GM12874 (cell line): Measurements from ENCODE around the gene HEATR3.

Experiments
- TF ChIP-seq, protein P1 (sequence below): IDR thresholded peaks from 2 replicates; pipeline ENCODE4 v1.5.1; 2011; ENCODE audit warnings: low read depth, mild to moderate bottlenecking, control low read depth, low read length, moderate library complexity; ENCODE audit not compliant: insufficient read depth

The HEATR3 gene

DNA sequence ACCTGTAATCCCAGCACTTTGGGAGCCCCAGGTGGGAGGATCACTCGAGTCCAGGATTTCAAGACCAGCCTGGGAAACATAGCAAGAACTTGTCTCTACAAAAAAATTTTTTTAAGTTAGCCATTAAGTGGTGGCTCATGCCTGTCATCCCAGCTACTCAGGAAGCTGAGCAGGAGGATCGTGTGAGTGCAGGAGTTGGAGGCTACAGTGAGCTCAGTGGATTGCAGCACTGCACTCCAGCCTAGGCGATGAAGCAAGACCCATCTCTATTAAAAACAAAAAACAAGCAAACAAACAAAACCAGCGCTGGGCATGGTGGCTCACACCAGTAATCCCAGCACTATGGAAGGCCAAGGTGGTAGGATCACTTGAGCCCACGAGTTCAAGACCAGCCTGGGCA lies 38.0 kb downstream of the HEATR3 start:
- TF ChIP-seq, protein P1, sequence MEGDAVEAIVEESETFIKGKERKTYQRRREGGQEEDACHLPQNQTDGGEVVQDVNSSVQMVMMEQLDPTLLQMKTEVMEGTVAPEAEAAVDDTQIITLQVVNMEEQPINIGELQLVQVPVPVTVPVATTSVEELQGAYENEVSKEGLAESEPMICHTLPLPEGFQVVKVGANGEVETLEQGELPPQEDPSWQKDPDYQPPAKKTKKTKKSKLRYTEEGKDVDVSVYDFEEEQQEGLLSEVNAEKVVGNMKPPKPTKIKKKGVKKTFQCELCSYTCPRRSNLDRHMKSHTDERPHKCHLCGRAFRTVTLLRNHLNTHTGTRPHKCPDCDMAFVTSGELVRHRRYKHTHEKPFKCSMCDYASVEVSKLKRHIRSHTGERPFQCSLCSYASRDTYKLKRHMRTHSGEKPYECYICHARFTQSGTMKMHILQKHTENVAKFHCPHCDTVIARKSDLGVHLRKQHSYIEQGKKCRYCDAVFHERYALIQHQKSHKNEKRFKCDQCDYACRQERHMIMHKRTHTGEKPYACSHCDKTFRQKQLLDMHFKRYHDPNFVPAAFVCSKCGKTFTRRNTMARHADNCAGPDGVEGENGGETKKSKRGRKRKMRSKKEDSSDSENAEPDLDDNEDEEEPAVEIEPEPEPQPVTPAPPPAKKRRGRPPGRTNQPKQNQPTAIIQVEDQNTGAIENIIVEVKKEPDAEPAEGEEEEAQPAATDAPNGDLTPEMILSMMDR = no peak

DNA sequence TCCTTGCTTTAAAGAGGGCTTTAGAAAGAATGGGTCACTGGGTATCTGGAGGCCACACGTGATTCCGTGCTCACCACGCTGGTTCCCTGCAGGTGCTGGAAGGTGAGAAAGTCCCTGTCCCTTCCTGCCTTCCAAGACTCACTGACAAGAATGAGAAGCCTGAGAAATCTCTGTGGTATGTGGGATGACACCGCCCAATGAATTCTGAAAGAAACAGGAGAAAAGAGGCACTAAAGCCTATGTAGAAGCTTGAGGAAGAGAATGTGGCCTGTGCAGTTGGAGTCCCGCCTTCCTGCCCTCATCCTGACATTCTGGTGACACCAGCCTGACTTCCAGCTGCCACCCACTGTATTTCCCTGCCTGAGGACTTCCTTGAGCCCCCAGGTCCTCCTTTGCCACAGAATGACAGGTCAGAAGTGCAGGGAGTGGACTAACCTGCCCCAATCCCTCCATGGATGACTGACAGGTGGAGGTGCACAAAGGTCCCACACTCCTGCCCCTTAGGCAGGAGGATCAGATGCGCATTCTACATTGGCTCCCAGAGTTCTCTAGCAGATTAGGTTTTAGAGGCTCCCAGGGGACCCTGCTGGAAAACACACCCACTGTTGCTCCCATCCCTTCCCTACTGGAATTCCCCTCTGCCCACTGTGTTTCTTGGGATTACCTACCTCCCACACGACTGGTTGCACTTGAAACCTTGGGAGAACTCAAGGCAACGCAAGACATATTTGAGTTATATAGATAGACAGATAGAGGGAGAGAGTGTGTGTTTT lies 48.8 kb downstream of the HEATR3 start:
- TF ChIP-seq, protein P1 = no peak

DNA sequence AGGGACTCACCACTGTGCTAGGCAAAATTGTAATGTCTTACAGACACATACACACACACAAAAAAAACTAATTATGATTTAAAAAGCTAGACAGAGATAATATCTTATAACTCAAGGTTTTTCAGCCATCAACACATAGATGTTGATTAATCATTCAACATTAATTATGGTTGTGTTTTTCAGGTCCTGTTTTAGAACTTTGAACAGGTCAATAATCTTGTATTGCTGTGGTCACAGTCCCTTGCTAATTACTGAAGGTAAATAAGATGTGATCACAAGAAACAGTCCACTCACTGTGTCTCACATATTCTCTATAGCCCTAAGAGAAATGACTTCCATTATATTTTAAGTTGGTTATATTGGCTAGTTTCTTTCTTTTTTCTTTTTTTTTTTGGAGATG lies 54.9 kb downstream of the HEATR3 start:
- TF ChIP-seq, protein P1 = no peak

DNA sequence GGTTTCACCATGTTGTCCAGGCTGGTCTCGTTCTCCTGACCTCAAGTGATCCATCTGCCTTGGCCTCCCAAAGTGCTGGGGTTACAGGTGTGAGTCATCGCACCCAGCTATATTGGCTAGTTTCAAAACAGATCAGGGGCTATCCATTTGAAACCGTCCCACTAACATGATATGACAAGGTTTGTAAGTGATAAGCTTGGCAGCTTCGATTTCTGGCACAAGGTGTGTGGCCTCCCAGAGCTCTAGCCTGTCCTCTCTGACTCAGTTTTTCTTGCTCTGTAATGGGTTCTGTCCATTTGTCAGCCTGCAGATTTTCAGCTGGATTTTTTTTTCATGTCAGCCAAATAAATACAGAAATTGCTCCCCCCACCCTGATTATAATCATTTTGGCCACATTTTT lies 55.5 kb downstream of the HEATR3 start:
- TF ChIP-seq, protein P1 = no peak

DNA sequence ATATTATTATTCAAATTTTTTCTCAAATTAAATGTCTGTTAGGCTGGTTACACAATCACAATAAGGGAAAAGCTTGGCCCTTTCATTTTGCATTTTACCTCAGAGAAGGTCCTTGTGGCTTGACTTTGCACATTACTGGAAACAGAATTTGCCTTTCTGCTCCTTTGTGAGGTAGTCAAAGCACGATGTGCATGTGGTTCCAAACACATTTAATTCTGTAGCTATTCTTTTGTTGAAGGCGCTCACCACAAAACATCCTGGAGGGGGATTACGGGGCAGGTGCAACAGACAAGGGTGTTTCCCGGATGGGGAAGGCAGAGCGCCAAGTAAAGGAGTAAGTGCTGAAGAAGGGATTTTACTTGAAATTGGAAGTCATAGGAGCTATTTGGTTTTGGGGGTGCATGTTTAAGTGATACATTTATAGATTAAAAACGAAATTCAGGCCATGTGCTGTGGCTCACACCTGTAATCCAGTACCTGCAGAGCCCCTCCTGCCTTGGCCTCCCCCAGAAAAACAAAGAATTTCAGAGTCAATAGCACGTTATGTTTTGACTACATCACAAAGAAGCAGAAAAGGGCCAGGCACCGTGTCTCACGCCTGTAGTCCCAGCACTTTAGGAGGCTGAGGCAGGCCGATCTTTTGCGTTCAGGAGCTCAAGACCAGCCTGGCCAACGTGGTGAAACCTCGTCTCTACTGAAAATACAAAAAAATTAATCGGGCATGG lies 56.1 kb downstream of the HEATR3 start:
- TF ChIP-seq, protein P1 = no peak

DNA sequence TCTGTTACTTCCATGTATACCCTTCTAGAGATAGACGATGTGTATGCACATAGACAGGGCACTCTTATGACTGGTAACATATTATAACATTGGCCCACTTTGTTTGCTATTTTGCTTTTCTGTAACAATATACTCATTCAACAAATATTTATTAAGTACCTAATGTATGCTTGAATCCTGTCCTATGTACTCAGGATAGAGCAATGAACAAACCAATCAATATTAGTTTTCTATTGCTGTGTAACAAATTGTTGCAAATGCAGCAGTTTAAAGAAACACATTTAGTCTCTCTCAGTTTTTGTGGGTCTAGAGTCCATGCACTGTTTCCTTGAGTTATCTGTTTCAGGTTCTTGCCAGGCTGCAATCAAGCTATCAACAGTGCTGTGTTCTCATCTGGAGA lies 57.6 kb downstream of the HEATR3 start:
- TF ChIP-seq, protein P1 = no peak

DNA sequence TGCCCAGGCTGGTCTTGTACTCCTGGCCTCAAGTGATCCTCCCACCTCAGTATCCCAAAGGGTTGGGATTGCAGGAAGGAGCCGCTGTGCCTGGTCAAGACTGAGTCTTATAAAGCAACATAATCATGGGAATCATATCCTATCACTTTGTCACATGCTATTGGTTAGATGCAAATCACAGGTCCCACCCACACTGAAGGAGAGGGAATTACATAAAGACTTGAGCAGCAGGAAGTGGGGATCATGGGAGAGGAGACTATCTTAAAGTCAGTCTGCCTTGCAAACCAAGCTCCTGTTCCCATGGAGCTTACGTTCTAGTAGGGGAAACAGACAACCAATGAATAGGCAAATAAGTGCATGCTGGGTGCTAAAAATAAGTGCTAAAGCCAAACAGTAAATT lies 59.0 kb downstream of the HEATR3 start:
- TF ChIP-seq, protein P1 = no peak
